Measurements from ENCODE around the gene KIF1B. TPM values are rescaled to one million over a fixed set of nuclear protein-coding genes. Genes with fewer than 3 reads are reported as not detected.

KIF1B gene
- total and polyA plus RNA-seq, 9 of the 15 experiments (the other 6 are each of a cell fraction or from before 2014, with no cell fraction given), result 2.8 to 19.8 (median 11.9) TPM

- H3K36me3 ChIP-seq (ENCODE audit: control insufficient read depth, insufficient read depth, low read length), result no peaks in the 10 kb centered on the region
- TF ChIP-seq XRCC4 (IDR thresholded peaks at IDR 0.05; ENCODE audit: extremely low read depth, insufficient read depth, insufficient read length) (no peak), GTF2E2 (tag; IDR thresholded peaks at IDR 0.05) (no peak), KDM1A (IDR thresholded peaks at IDR 0.05) (peak; percentile 77 to 90; a peak in 3 of 4 replicates), ZZZ3 (IDR thresholded peaks at IDR 0.05) (no peak), FOXK1 (CRISPR knock-in tag; IDR thresholded peaks at IDR 0.05; ENCODE audit: borderline replicate concordance) (no peak), HNRNPL (IDR thresholded peaks at IDR 0.05; ENCODE audit: low read depth, low read length) (no peak), ADNP (tag; IDR thresholded peaks at IDR 0.05) (no peak)
- no TSS peak for BruUV-seq (replicated peaks)
- ChIA-PET CTCF (ENCODE audit: low intra/inter-chr PET ratio) (interaction anchor here (0.7 kb wide), 1 partner anchor 218 kb away, joined by 3 read pairs; no protein-coding TSS in a partner anchor), POLR2A (interaction anchor here (0.7 to 3.1 kb wide), 6 partner anchors 8 to 271 kb away, joined by 3 to 19 read pairs (median 6); no protein-coding TSS in a partner anchor)
- peak overlapping the region; percentile 70 for H3K4me3 ChIP-seq
- 2% methylated on average over 8 of the region's 8 CpGs for WGBS (ENCODE audit: insufficient coverage, low coverage, missing lambda C conversion rate)
- DNase-seq (ENCODE audit: extremely low read depth in 1 of 4, low spot score in 3 of 4) (no peak), ATAC-seq (no peak), FAIRE-seq (no peak)
- intact Hi-C loops (cut with micrococcal nuclease), result loop anchor here (1.0 kb wide), 1 partner anchor 129 kb away; no protein-coding TSS in a partner anchor
- peak overlapping the region; percentile 98 for H2AFZ ChIP-seq (ENCODE audit: low read depth, low read length)
- peak overlapping the region; percentile 64 to 91; a peak in 3 of 4 replicates for H3K9ac ChIP-seq (ENCODE audit: insufficient read depth in 1 of 2, low read depth in 2 of 2, low read length in 2 of 2)
- H3K9me3 ChIP-seq (replicated peaks; ENCODE audit: control insufficient read depth, insufficient read depth, low read depth, low read length), result no peaks in the 10 kb centered on the region
- in situ Hi-C loops (cut with MboI), result no loop called here
- peaks cover 17 to 23% of the 10 kb centered on the region in 2 experiments for H3K4me1 ChIP-seq (replicated peaks in 1 of 2; ENCODE audit: control insufficient read depth in 2 of 2, insufficient read depth in 2 of 2, low read length in 2 of 2)
- H3K9me1 ChIP-seq (ENCODE audit: control insufficient read depth, insufficient read depth, low read length), result no peaks in the 10 kb centered on the region
- peak overlapping the region; percentile 99 for H3K4me2 ChIP-seq (ENCODE audit: insufficient read depth, low read length)
- peaks cover 0 to 23% of the 10 kb centered on the region in 2 experiments; a peak in 2 of 5 replicates for H3K27me3 ChIP-seq (ENCODE audit: control insufficient read depth in 2 of 2, insufficient read depth in 2 of 2, low read length in 2 of 2)
- peaks cover 28% of the 10 kb centered on the region for H3K79me2 ChIP-seq (ENCODE audit: control insufficient read depth, insufficient read depth, low read length)
- no peak overlapping the region for H3K27ac ChIP-seq (ENCODE audit: extremely low read depth, low read depth, low read length)
- H4K20me1 ChIP-seq (replicated peaks; ENCODE audit: control insufficient read depth, insufficient read depth, low read length), result no peaks in the 10 kb centered on the region; the same call in 1 of the 2 replicates
Observed at GRCh38 chr1:10209590-10209904, 823 bp upstream of the KIF1B start.
